GM19463 (cell line): ENCODE results near the gene TRAF3IP1.

ENCODE experiments used
- ATAC-seq: cut with Tn5 transposase; IDR thresholded peaks from one replicate; pipeline ENCODE4 v1.9.1; 2021; ENCODE audit warnings: mild to moderate bottlenecking, moderate library complexity; ENCODE audit not compliant: unreplicated experiment

Gene TRAF3IP1

DNA sequence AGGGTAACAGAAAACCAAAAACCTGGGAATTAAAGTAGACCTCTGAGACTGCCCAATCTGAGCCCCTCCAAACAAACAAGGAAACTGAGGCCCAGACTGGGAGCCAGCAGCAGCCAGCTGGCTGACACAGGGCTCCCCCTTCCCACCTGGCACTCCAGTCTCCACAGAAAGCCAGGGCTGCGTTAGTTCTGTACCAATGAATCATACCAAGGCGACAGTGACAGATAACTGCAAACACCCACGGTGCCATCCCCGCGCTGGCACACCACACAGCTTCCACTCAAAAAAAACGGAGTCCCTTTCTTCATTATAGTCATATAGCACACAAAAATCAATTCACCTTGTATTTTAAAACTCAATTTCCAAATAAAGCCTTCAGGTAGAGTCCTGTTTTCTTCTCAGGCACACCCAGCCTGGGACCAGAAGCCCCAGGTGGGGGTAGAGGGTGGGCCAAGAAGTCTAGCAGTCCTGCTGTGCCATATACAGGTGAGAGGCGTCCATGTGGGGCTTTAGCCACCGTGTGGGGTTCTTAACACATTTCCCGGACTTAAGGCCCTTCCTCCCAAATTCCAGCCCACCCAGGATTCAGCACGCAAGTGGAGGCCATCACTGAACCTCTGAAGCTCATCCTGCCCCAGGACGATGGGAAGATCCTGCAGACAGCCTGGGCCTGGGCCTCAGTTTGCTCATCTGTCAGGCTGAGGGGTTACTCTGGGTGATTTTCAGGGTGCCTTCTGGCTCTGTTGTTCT, 33.2 kb upstream of the TRAF3IP1 start:
- no peak for ATAC-seq

DNA sequence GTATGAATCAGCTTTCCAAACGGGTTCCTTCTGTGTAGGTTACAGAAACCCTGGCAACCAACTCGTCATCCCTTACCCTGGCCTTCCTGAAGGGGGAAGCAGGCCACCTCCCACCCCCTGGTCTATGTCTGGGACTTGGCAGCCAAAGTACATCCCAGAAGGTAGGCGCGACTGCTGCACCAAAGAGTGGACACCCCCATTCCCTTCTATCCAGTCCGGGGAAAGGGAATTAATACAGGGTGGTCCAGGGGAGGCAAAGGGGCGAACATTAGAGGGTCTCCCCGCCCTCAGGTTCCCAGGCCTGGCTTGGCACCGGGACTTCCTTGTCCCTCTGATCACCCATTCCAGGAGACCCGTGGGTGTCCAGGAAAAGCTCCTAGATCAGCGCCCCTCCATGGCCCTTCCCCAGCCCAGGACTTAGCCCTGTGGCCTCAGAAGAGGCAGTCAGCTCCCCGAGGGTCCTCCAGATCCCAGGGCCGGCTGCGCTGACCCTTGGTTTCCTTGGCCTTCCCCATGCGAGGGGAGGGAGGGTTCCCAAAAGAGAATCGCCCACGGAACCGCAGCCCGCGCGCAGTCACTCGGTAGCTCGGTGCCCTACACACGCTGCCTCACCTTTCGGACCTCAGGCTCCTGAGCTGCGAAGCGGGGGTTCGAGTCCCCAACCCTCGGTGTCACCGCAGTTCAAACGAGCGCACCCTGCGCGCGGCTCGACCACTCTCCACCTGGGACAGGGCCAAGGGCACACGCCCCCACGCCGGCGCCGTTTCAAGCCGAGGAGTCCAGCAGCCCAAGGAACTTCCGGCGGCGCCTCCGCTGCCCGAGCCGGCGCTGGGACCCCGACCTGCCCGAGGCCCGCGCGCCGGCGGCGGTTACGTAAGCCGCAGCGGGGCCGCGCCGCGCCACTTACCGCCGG, 32.3 kb upstream of the TRAF3IP1 start, which contains the start of gene PER2:
TSS of gene PER2 (minus strand) at position 874 of the 913 bp plus-strand sequence. CDS start 10,674 bp downstream, outside the sequence.
- ATAC-seq: peak; percentile 27

DNA sequence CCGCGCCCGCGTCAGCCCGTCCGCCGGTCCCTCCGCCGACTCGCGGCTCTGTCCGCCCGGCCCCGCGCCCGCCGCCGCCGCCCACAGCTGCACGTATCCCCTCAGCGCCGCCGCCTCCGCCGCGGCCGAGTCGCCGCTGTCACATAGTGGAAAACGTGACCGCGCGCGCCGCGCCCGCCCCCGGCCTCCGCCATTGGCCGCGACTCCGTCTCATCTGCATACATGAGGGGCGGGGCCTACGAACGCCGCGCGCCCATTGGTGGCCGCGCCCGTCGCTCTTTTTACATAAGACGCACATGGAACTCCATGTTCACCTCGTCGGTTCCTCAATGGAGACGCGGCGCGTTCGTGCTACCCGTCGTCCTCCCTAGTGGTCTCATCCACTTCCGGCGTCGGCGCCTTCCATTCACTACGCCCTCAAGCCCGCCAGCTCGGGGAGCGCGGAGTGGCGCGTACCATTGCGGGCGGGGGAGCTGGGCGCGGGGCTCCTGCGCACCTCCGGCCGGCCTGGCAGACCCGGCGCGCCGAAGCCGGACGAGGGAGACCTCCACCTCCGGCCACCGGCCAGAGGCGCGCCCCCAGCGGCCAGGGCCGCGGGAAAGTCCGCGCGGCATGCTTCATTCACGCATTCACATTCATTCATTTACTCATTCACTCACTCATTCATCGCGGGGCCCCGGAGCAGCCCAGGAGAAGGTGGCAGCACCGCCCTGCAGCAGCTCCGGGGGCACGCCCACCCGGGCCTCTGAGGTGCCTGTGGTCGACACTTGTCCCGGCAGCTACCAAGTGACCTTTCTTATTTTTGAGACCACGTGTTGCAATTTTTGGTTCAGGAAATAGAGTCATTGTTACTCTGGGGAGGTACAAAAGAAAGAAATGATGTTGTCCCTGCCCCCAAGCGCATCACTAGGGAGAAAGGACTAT, 31.4 kb upstream of the TRAF3IP1 start:
- ATAC-seq: peak; percentile 85

DNA sequence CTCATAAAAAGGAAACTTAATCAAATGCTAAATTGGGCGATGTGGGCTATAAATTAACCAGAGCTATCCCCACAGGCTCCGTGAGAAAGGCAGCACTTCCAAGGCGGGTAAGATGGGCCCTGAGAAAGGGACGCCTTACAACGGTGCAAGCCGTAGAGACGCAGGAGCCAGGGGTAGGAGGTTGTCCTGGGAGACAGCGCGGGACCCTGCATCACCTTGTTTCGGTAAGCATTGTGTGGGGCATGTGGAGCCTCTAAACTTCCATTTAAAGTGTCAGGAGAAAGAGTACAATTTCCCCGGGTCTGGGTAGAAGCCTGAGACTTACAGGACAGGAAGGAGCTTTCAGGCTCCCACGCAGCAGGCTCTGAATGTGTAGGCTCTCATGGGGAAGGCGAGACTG, 30.7 kb upstream of the TRAF3IP1 start:
- ATAC-seq: no peak

DNA sequence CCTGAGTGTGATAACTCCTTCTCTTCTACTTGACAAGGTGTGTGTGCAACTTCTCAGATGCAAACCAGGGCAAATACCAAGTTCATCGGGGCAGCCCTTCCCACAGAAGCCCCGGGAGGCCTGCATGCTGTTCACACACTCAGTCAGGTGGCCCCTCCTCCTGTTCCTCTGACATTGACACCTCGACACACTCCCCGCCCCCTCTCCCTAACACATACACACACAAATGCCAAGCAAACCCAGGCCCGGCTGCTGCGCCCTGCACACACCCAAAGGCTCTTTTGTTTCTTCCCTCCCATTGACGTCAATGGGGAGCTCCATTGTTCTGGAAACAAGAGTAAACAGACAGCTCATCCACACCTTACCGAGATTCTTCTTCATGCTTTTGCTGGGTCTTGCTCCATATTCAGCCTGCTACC, 30.2 kb upstream of the TRAF3IP1 start:
- no peak for ATAC-seq

DNA sequence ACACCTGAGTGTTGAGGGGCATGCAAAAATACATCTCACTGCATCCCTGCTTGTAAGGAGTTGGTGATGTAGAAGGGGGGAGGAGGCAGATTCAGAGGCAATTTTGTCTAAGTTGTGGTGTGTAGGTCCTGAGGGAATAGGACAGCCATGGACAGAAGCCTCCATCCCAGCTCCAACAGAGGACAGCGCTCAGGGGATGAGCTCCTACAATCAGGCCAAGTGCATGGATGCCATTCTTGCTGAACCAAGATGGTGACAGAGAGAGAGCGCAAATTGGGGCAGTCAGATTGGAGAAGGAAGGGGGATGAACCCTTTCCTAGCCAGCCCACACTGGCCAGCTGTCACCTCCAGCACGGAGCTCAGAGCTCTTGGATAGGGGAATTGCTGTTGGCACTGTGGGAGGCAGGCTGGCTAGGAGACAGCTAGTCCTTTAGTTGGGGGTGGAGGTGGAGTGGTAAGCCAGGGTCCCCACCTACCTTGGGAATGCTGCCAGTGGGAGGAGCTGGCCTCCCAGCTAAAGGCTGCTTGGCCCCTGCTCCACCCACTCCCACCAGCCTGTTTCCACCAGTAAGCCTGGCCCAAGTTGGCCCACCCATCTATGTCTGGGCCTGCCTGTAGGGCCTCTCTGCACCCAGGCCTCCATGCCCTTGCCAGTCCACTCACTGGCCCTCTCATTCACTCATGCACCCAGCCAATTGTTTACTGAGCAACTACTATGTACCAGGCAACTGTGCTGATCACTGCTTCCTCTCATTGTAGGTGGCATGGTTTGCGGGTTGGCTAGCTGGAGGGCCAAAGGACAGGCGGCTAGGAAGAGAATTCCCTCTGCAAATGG, 29.4 kb upstream of the TRAF3IP1 start:
- ATAC-seq: no peak

DNA sequence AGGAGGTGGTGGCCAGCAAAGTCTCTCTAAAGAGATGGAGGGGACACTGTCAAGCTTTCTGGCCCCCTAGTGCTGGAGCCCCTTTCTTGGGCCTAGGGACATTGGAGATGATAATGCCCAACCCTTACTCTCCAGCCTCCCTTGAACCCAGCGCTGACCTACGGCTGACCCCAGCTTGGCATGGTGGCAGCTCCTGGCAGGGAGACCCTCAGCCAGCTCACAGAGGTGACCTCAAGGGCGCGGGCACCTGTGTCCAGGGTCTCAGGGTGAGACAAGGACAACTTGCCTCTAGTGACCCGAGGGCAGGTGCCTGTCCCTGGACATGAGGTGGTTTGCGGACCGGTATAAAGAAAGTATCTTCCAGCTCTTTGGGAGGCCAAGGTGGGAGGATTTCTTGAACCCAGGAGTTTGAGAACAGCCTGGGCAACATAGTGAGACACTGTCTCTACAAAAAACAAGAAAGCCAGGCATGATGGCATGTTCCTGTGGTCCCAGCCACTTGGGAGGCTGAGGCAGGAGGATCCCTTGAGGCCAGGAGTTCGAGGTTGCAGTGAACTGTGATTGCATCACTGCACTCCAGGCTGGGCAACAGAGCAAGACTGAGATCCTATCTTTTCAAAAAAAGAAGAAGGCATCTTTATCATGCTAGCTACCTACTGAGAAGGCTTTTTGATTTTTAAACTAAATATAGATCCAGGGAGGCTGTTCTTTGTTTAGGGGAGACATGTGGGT, 28.6 kb upstream of the TRAF3IP1 start:
- no peak for ATAC-seq

DNA sequence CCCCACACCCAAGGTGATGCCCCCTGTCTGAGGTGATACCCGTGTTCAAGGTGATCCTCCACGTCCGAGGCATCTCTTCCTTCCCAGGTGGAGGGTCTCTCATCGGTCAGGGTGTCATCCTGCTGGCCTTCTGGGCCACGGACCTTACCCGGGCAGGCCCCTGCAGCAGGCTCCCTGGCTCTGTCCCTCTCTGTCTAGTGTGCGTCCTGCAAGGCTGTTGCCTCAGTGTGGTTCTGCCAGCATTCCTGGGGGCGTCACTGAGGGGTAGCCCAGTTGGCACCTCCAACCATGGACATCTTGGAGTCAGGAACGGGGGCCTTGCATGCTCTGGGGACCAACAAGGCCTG, 26.3 kb upstream of the TRAF3IP1 start:
- ATAC-seq: no peak

DNA sequence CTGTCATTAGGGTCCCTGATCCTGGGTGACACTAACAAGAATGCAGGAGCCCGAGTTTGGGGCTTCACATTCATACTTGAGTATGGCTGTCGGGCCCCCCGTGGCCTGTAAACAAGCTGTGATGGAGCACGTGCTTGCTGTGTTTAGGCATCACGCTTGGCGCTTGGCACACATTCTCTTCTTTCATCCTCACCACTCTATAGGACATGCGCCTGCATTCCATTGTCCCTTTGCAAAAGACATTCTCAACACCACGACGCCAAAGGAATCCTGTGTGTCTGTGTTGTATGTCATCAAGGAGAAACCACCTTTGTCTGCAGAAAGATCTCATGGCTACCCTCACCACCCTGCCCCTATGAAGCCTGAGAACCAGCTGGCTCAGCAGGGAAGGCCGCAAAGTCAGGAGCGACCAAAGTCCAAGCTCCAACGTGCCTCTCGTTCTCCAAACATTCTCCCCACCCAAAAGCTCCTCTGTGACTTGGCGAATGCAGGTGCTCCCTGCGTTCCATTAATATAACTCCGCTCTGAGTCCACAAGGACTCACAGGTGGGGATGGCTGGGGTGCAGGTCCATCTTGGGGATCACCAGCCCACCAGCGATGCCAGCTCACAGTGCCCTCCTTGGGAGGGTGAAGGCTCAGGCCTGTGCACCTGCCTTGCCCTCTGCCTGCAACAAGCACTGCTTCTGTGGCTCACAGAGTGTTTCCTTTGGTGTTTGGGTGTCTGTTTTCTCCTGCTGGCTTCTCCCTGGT, 25.8 kb upstream of the TRAF3IP1 start:
- ATAC-seq: no peak

DNA sequence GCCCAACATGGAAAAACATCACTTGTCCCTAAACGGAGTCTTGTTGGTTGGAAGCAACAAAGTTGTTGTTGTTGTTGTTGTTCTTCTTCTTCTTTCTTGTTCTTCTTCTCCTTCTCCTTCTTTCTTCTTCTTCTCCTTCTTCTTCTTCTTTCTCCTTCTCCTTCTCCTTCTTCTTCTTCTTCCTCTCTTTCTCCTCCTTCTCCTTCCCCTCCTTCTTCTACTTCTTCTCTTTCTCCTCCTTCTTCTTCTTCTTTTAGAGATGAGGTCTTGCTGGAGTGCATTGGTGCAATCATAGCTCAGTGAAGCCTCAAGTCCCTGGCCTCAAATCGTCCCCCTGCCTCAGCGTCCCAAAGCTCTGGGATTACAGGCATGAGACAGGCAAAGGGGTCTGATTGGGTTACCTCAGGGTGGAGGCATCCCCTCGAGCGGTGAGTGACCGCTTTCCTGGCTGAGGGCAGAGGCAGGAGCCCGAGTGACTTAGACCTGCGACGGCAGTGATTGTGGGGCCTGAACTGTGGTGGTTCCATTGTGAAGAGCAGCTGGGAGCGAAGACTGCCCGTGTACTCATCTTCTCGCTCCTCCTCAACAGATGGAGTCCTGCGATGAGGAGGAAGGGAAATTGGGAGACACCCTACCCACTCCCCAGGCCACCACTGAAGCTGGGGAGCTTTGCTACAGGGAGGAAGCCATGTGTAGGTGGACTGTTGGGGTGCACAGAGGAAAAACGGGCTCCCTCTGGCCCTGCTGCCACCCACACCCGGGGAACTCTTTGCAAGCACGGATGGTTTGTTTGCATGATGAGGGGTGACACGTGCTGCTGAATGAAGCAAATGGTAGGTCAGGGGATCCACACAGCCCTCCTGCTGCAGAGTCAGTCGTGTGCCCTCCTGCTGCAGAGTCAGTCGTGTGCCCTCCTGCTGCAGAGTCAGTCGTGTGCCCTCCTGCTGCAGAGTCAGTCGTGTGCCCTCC, 24.9 kb upstream of the TRAF3IP1 start:
- ATAC-seq: no peak

DNA sequence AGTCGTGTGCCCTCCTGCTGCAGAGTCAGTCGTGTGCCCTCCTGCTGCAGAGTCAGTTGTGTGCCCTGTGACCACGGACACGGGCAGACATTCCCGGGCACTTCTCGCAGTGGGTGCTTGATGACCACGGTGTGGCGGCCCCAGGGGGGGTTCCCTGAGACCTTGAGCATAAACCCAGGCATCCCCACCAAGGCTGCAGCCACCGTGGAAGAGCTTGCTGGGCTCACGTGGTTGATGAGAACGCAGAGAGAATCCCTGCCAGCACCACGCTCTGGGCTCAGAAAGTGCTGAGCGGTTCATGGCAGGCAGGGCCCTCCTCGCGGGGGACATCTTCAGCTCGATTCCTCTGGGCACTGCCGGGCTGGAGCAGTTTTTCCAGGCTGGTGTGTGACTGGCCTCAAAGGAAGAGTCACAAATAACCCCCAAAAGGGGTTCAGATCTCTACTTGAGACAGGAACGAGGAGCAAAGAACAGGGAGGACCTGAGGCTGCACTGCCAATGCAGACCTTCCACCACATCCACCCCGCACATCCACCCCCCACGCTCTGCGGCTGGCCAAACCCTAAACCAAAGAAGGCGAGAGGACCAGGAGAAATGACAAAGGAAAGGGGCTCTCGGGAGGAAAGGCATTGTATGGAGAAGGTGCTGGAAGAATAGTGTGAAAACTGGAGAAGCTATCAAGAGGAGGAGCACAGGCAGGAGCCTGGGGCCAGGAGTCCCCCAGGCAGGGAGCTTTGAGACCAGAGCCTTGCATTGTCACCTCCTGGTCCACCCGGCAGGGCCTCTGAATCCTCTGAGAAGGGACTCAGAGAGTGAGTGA, 23.5 kb upstream of the TRAF3IP1 start:
- ATAC-seq: no peak

DNA sequence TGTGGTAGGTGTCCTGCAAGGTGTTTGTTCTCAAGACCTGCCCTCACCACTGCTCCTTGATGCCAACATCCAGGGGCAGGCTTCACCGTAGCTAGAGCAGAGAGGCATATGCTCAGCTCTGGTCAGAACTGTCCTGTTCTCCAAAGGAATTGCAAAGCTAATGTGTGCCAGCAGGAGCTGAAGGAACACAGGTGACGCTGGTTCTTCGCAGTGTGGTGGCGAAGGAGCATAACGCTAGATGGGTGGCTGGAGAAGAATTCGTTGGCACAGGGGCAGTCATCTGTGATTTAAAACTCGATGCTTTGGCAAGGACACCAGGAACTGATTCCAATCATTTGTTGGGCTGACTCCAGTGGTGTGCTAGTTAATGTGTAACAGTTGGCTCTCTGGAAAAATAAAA, 20.5 kb upstream of the TRAF3IP1 start:
- no peak for ATAC-seq

DNA sequence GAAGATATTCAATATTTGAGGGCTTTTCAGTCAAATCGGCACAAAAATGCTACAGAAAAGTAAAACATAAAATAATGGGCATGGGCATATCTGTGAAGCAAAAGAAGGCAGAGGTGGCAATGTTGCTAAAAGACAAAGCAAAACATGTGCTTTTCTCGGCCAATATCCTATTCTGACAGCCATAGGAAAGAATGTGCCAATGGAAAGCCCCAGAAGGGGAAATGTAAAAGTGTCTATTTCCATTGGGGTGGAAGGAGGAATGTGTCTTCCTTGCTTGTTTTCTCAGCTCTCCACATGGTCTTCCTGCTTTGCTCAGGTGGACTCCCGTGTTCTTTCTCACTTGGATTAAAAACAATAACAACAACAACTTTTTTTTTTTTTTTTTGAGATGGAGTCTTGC, 18.2 kb upstream of the TRAF3IP1 start:
- ATAC-seq: no peak

DNA sequence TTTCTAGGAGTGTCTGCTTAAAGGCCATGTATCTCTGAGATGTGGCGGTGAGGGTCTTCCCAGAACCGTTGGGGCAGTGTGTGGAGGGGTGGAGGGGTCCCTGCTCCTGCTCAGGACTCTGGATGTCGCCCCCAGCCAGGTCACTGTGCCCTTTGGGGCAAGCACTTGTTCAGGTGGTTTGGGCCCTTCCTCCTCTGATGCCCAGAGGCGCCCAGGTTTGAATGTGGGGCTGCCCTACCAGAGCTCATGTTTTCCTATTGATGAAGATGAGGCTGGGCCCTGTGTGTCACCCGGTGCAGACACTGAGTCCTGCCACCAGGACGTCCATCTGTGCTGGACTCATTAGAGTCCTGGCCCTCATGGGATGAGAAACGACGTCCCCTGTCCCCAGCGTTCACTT, 17.6 kb upstream of the TRAF3IP1 start:
- ATAC-seq: no peak

DNA sequence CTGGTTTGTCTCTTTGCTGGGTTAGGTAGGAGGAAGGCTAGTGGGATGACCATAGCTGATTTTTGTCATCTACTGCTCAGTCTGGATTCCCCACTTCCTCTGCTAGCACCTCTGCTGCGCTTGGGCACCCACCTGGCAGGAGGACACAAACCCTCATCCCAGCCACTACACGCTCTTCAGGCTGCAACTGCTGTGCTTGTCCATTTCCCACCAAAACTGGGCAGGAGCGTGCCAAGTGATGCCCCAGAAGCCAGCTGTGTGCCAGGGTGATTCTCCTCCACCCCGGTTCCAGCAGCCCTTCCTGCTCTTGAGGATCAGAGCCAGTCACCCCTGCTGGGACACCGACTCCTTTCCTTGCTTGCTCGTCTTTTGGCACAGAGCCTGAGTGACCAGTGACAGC, 16.2 kb upstream of the TRAF3IP1 start:
- no peak for ATAC-seq

DNA sequence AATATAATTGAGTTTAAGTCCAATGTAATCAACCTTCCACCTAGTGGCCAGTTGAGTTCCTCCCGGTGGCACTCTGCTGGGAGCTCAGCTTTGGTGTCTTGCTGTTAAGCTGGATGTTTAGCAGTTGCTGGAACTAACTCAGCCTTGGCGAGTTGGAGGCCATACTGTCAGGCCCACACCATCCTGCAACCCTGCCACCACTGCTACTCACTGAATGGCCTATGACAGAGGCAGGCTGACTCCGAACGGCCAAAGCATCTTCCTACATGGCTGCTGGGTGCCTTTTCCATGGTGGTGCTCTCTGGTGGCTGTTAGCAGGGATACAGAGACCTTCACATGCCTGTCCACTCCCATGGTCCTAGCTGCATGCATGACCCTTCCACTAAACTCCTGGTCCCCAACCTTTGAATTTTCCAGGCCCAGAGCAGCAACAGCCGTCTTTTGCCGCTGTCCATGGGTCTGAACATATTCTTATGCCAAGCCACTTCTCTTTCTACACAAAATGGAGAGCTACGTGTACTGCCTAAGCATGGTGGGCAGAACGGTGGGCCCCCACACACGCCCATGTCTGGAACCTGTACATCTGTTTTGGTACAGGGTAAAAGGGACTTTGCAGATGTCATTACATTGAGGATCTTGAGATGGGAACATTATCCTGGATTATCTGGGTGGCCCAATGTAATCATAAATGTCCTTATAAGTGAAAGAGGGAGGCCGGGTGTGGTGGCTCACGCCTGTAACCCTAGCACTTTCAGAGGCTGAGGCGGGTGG, 15.0 kb upstream of the TRAF3IP1 start:
- ATAC-seq: no peak
